Epidermal melanocyte (primary cell): ENCODE measurements around the gene G2E3.
"Not testable (repeated sequence)": the region's sequence is repeated elsewhere in the genome, so short reads cannot be mapped to it uniquely, and the experiment has no call there.

ENCODE experiments used
- DNase-seq: peaks from one replicate; pipeline ENCODE4 v3.0.0; 2011; ENCODE audit warnings: low spot score; ENCODE audit not compliant: insufficient read length

The G2E3 gene

GRCh38 chr14:30559638-30560091 lies 707 bp downstream of the G2E3 start:
- no peak for DNase-seq

DNA sequence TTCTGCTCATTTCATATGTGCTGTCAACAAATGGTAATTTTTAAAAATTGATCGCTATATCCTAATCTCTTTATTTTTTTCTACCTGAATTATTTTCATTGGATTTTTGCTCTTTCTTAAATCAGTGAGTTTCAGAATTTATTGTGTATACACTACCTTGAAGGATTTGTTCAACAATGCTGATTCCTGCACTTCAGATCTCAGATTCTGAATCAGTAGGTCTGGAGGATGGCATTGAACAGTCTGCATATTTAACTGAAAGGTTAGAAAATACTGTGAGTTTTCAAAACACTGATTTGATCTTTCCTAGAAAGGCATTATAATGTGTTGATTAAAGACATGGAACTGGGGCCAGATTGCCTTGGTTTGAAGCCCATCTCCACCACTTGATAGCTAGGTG lies 1.6 kb downstream of the G2E3 start:
- no peak for DNase-seq

DNA sequence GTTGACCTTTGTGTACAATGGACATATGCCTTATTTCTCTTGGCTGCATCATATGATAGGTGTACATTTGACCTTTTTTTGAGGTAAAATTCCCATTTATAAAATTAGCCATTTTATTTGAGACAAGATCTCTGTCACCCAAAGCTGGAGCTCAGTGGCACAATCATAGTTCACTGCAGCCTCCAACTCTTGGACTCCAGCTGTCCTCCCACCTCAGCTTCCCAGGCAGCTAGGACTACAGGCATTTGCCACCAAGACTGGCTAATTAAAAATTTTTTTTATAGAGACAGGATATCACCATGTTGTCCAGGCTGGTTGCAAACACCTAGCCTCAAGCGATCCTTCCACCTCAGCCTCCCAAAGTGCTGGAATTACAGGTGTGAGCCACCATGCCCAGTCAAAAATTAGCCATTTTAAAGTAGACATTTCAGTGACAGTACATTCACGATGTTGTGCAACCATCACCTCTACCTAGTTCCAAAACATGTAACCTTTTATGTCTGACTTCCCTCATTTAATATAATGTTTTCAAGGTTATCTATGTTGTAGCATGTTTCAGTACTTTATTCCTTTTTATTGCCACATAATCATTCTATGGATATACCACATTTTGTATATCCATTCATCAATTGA lies 5.4 kb downstream of the G2E3 start:
- no peak for DNase-seq

DNA sequence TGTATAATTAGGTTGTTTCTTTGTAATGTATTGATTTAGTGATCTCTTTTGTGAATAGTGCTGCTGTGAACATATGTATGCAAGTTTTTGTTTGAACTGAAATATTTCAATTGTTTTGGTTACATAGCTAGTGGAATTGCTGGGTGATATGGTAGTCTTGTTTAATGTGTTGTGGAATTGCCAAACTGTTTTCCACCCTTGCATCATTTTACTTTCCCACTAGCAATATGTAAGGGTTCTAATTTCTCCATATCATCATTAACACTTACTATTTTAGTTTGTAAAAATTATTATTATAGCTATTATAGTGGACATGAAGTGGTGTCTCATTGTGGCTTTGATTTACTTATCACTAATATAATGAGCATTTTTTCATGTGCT lies 5.9 kb downstream of the G2E3 start:
- no peak for DNase-seq

- no peak for DNase-seq
Measured at GRCh38 chr14:30569216-30569902, 10.4 kb downstream of the G2E3 start.

- no peak for DNase-seq
Measured at GRCh38 chr14:30569903-30570226, 10.9 kb downstream of the G2E3 start.

GRCh38 chr14:30572237-30572636 lies 13.3 kb downstream of the G2E3 start:
- no peak for DNase-seq

- DNase-seq: no peak
Measured at GRCh38 chr14:30572771-30573170, 13.8 kb downstream of the G2E3 start.

- no peak for DNase-seq
Measured at GRCh38 chr14:30573226-30573814, 14.4 kb downstream of the G2E3 start.

GRCh38 chr14:30573966-30574365 lies 15.0 kb downstream of the G2E3 start:
- DNase-seq: no peak

DNA sequence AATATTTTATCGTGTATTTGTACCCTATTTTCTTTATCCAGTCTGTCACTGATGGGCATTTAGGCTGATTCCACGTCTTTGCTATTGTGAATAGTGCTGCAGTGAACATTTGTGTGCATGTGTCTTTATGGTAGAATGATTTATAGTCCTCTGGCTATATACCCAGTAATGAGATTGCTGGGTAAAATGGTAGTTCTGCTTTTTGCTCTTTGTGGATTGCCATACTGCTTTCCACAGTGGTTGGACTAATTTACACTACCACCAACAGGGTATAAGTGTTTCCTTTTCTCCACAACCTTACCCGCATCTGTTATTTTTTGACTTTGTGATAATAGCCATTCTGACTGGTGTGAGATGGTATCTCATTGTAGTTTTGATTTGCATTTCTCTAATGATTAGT lies 15.8 kb downstream of the G2E3 start:
- not testable (repeated sequence) for DNase-seq

GRCh38 chr14:30576333-30576732 lies 17.4 kb downstream of the G2E3 start:
- not testable (repeated sequence) for DNase-seq

DNA sequence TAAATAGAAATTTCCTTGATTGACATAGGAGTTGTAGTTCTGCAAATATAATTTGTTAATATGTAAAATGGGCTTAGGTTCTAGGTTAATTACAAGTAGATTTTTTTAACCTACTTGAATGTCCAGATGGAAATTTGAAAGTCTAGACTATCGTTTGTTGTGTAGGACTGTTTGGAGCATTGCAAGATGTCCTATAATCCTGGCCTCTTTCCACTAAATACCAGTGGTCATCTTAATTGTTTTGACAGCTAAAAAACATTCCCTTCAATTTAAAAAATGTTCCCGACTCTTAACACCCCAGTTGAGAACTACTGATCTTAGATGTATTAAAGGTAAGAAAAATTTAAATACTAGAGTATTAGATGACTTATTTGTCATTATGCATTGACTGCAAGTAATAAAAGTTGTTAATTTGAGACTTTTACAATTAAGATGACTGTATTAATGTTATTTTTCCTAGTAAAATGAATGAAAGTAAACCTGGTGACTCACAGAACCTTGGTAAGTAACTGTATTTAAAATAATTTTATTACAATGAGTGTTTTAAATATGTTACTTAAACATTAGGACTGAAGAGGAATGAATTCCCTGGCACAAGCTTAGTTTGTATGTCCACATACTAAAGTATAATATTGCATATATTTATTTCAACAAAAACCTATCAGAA lies 21.8 kb downstream of the G2E3 start:
- DNase-seq: no peak

DNA sequence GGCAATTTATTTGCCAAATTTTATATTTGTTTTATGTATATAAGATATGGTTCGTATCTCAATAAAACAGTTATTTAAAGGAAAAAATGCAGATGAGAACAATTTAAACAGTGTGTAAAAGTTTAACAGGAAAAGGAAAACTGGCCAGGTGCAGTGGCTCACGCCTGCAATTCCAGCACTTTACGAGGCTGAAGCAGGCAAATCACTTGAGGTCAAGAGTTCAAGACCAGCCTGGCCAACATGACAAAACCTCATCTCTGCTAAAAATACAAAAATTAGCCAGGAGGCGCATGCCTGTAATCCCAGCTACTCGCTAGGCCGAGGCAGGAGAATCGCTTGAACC lies 22.3 kb downstream of the G2E3 start:
- DNase-seq: no peak

DNA sequence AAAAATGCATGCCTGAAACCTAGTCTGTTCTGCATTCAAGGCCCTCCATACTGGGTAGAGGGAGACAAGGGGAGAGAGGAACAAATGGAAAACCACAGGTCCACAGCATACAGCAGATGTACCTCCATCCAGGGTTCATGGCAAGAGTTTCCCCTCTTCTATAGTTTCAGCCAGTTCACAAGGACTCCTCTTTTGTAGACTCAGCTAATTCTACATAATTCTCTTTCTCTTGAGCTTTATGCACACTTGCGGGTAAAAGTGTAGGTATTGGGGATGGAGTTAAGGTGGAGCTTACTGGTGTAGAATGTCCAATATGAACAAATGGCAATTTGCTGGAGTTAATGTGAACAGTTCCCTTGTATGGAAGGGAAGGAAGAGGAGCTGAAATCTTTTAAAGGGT lies 23.4 kb downstream of the G2E3 start:
- no peak for DNase-seq

GRCh38 chr14:30584058-30584630 lies 25.2 kb downstream of the G2E3 start:
- DNase-seq: no peak

DNA sequence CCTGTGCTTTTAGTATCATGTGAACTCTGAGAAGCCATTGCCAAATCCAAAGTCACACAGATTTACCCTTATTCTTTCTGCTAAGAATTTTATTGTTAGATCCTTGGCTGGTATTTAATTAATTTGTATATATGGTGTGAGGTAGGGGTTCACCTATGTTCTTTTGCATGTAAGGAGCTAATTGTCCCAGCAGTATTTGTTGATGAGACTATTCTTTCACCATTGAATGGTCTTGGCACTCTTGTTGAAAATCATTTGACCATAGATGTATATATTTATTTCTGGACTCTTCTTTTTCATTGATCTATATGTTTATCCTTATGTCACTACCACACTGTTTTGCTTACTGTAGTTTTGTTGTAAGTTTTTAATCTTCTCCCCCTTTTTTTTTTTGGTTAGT lies 26.2 kb downstream of the G2E3 start:
- no peak for DNase-seq

DNA sequence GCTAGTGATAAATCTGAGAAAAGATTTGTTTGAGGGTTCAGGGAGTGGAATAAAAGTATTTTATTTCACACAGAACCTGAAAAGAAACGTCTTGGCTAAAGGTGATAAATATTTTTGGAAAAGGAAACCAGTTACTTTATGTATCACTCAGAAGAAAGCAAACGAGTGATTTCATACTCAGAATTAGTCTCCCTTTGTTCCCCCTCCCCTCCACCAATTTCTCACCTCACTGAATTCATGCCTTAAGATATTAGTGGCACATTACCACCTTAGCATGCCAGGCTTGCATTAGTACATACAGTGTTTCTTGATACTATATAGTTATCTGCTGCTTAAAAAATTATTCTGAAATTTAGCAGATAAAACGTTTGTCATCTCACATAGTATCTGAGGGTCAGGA lies 28.2 kb downstream of the G2E3 start:
- no peak for DNase-seq

DNA sequence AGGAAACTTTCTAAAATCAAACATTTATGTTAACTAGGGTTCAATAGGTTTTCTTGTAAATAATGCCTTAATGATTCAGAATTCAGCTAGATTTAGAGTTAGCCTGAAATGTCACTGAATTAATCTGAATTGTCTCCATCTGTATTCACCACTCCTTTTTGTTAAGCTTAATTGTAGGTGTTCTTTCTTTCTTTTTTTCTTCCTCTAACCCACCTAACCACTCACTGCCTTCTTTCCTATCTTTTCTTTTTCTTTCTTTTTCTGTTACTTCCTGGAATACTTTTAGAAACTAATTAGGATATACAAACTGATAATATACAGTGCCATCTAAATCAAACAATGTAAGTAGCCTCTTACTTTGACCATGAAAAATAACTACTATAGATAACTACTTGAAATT lies 29.9 kb downstream of the G2E3 start:
- no peak for DNase-seq

DNA sequence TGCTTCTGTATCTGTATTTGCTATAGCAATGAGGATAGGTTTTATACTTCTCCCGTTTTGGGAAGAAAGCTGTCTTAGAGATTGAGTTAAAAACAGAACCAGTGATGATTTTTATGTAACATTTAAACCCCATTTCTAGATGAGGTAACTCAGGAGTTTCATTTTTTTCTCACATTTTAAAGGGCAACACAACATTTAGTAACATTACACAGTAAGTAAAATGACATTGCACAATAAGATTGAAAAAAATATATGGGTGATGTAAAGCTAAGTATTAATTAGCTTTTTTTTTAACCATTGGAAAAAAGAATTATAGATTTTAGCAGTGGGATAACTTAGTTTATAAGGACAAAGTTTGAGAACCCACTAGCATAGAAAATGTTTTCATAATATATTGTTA lies 38.0 kb downstream of the G2E3 start:
- DNase-seq: no peak

DNA sequence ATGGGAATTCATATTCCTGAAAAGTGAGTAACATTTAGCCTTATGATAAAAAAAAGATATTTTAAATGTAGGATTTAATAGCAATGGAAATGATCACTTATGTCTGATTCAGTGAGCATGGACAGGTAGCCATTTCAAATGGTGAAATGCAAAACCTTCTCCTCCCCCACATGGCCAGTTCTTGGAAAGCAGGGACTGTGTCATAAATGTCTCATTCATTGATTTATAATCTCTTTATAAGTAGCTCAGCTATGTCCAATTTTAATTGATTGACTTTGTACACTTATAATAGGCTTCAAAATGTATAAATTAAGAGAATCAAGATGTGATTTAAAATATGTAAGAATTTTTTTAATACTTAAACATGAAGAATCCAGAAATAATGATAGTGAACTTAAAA lies 38.5 kb downstream of the G2E3 start:
- DNase-seq: no peak
